Smooth muscle cell of the coronary artery (primary cell): ENCODE measurements around the gene FBXL2. TPM values are rescaled to one million over a fixed set of nuclear protein-coding genes. Genes with fewer than 3 reads are reported as not detected.

ENCODE experiments used
- total RNA-seq: library from RNA; depleted of rRNA; stranded (reverse); fragments of >200 nt; gene quantifications from 2 replicates; pipeline ENCODE4 v1.2.3, GENCODE V29; 2014; ENCODE audit warnings: low replicate concordance

FBXL2 gene
- 13.2 and 14.6 TPM in 2 replicates for total RNA-seq

GRCh38 chr3:33277193-33277882 lies at the start of gene FBXL2:
Gene FBXL2, plus strand, starts transcription at chr3:33277442. Its CDS starts 71 bp downstream, at chr3:33277513.

Other genes with a start within 250 kb of the FBXL2 start
- 47.9 and 65.6 TPM in 2 replicates for gene GLB1, start 180.3 kb upstream of the FBXL2 start, total RNA-seq
- gene TMPPE, start 180.3 kb upstream of the FBXL2 start, total RNA-seq = 2.7 and 4.2 TPM in 2 replicates
- 142 and 251 TPM in 2 replicates for gene CRTAP, start 163.4 kb upstream of the FBXL2 start, total RNA-seq
- 5.0 and 9.6 TPM in 2 replicates for gene SUSD5, start 58.6 kb upstream of the FBXL2 start, total RNA-seq
- 24.2 and 51.8 TPM in 2 replicates for gene UBP1, start 163.0 kb downstream of the FBXL2 start, total RNA-seq